ENCODE results near the gene LHPP.

LHPP gene

DNA sequence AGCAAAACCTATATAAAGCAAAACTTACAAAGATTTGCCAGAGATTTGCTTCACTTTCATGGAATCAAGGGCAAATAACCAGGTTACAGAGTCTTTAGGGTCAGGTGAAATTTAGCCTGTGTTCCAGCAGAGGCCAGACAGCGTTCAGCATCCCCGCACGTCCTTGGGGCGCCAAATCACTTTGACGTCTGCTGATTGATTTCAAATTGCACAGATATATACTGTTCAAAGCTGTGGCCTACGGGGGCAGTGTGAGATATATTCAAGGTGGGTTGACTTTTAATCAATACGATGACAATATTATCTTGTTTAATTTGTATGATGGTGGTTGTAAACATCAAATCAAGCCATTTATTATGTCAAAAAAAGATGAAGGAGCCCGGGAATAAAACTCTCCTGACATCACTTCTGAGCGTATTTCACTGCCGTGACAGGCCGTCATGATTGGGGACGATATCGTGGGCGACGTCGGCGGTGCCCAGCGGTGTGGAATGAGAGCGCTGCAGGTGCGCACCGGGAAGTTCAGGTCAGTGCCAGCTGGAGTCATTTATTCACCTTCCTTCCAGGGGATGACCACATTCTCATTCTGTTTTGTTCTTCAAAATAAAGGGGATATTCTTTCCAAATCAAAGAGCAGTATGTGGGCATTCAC is 55.2 kb downstream of the LHPP start:
- TF ChIP-seq, protein P1, sequence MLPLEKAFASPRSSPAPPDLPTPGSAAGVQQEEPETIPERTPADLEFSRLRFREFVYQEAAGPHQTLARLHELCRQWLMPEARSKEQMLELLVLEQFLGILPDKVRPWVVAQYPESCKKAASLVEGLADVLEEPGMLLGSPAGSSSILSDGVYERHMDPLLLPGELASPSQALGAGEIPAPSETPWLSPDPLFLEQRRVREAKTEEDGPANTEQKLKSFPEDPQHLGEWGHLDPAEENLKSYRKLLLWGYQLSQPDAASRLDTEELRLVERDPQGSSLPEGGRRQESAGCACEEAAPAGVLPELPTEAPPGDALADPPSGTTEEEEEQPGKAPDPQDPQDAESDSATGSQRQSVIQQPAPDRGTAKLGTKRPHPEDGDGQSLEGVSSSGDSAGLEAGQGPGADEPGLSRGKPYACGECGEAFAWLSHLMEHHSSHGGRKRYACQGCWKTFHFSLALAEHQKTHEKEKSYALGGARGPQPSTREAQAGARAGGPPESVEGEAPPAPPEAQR (tag by site-specific recombination; IDR thresholded peaks at IDR 0.05): no peak
- TF ChIP-seq BCL11B (tag by site-specific recombination; IDR thresholded peaks at IDR 0.05; ENCODE audit: low read depth) (no peak), KLF10 (tag by site-specific recombination; IDR thresholded peaks at IDR 0.05) (no peak), ZNF19 (tag by site-specific recombination; IDR thresholded peaks at IDR 0.05; ENCODE audit: low read depth) (no peak), KLF1 (tag by site-specific recombination; IDR thresholded peaks at IDR 0.05) (no peak), ZNF239 (tag by site-specific recombination; IDR thresholded peaks at IDR 0.05) (no peak), ZNF837 (tag by site-specific recombination; IDR thresholded peaks at IDR 0.05) (no peak)
- TF ChIP-seq, protein P2, sequence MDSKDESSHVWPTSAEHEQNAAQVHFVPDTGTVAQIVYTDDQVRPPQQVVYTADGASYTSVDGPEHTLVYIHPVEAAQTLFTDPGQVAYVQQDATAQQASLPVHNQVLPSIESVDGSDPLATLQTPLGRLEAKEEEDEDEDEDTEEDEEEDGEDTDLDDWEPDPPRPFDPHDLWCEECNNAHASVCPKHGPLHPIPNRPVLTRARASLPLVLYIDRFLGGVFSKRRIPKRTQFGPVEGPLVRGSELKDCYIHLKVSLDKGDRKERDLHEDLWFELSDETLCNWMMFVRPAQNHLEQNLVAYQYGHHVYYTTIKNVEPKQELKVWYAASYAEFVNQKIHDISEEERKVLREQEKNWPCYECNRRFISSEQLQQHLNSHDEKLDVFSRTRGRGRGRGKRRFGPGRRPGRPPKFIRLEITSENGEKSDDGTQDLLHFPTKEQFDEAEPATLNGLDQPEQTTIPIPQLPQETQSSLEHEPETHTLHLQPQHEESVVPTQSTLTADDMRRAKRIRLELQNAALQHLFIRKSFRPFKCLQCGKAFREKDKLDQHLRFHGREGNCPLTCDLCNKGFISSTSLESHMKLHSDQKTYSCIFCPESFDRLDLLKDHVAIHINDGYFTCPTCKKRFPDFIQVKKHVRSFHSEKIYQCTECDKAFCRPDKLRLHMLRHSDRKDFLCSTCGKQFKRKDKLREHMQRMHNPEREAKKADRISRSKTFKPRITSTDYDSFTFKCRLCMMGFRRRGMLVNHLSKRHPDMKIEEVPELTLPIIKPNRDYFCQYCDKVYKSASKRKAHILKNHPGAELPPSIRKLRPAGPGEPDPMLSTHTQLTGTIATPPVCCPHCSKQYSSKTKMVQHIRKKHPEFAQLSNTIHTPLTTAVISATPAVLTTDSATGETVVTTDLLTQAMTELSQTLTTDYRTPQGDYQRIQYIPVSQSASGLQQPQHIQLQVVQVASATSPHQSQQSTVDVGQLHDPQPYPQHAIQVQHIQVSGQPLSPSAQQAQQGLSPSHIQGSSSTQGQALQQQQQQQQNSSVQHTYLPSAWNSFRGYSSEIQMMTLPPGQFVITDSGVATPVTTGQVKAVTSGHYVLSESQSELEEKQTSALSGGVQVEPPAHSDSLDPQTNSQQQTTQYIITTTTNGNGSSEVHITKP (tag by site-specific recombination; IDR thresholded peaks at IDR 0.05): no peak
- TF ChIP-seq, protein P3, sequence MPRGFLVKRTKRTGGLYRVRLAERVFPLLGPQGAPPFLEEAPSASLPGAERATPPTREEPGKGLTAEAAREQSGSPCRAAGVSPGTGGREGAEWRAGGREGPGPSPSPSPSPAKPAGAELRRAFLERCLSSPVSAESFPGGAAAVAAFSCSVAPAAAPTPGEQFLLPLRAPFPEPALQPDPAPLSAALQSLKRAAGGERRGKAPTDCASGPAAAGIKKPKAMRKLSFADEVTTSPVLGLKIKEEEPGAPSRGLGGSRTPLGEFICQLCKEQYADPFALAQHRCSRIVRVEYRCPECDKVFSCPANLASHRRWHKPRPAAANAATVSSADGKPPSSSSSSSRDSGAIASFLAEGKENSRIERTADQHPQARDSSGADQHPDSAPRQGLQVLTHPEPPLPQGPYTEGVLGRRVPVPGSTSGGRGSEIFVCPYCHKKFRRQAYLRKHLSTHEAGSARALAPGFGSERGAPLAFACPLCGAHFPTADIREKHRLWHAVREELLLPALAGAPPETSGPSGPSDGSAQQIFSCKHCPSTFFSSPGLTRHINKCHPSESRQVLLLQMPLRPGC (tag by site-specific recombination; IDR thresholded peaks at IDR 0.05): no peak
- TF ChIP-seq, protein P4, sequence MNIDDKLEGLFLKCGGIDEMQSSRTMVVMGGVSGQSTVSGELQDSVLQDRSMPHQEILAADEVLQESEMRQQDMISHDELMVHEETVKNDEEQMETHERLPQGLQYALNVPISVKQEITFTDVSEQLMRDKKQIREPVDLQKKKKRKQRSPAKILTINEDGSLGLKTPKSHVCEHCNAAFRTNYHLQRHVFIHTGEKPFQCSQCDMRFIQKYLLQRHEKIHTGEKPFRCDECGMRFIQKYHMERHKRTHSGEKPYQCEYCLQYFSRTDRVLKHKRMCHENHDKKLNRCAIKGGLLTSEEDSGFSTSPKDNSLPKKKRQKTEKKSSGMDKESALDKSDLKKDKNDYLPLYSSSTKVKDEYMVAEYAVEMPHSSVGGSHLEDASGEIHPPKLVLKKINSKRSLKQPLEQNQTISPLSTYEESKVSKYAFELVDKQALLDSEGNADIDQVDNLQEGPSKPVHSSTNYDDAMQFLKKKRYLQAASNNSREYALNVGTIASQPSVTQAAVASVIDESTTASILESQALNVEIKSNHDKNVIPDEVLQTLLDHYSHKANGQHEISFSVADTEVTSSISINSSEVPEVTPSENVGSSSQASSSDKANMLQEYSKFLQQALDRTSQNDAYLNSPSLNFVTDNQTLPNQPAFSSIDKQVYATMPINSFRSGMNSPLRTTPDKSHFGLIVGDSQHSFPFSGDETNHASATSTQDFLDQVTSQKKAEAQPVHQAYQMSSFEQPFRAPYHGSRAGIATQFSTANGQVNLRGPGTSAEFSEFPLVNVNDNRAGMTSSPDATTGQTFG (tag by site-specific recombination; IDR thresholded peaks at IDR 0.05; ENCODE audit: borderline replicate concordance): no peak
- CTCF ChIA-PET: interaction anchor here (0.6 kb wide), 1 partner anchor 113 kb away, joined by 3 read pairs; no protein-coding TSS in a partner anchor
- Histone ChIP-seq H3K9me3 (ENCODE audit: control insufficient read depth, insufficient read depth, low read depth, low read length) (no peaks in the 10 kb centered on the region), H3K27ac (ENCODE audit: extremely low read depth, low read depth, low read length) (no peak overlapping the region), H3K4me3 (ENCODE audit: low read depth, low read length) (no peak overlapping the region), H3K4me1 (ENCODE audit: control insufficient read depth, insufficient read depth, low read length) (no peaks in the 10 kb centered on the region), H3K36me3 (ENCODE audit: control insufficient read depth in 2 of 2, insufficient read depth in 1 of 2, low read length in 2 of 2) (no peaks in the 10 kb centered on the region)
- POLR2A ChIA-PET: no interaction called here

DNA sequence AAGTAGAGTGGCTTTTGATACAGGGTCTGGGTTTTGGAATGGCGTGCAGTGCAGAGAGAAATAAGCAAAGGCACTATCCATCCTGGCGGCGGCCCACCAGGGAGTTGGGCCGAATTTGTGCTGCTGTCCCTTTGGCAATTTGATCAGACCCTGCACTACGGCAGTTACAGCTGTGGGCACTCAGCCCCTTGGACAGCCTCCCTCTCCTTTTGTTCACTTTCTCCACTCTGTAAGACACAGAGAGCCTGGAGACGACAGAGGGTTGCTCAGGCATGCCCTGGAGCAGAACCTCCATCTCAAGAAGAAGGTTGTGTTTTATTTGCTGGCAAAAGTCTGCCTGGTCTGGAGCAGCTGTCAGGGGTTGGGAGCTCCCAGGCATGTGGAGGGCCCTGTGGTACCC is 55.8 kb downstream of the LHPP start:
- no peak overlapping the region for H3K27ac ChIP-seq (ENCODE audit: extremely low read depth, low read depth, low read length)
- no peaks in the 10 kb centered on the region for H3K9me3 ChIP-seq (ENCODE audit: control insufficient read depth, insufficient read depth, low read depth, low read length)
- POLR2A ChIA-PET: no interaction called here
- CTCF ChIA-PET: no interaction called here
- TF ChIP-seq EGR2 (tag by site-specific recombination; IDR thresholded peaks at IDR 0.05; ENCODE audit: low read depth) (no peak), GLI4 (tag by site-specific recombination; IDR thresholded peaks at IDR 0.05) (no peak), GLI2 (tag by site-specific recombination; IDR thresholded peaks at IDR 0.05; ENCODE audit: borderline replicate concordance, low read depth) (no peak), ZNF292 (tag by site-specific recombination; IDR thresholded peaks at IDR 0.05; ENCODE audit: borderline replicate concordance, low read depth) (no peak), ZFHX2 (tag by site-specific recombination; conservative IDR thresholded peaks at IDR 0.05) (no peak)
- TF ChIP-seq, protein P5, sequence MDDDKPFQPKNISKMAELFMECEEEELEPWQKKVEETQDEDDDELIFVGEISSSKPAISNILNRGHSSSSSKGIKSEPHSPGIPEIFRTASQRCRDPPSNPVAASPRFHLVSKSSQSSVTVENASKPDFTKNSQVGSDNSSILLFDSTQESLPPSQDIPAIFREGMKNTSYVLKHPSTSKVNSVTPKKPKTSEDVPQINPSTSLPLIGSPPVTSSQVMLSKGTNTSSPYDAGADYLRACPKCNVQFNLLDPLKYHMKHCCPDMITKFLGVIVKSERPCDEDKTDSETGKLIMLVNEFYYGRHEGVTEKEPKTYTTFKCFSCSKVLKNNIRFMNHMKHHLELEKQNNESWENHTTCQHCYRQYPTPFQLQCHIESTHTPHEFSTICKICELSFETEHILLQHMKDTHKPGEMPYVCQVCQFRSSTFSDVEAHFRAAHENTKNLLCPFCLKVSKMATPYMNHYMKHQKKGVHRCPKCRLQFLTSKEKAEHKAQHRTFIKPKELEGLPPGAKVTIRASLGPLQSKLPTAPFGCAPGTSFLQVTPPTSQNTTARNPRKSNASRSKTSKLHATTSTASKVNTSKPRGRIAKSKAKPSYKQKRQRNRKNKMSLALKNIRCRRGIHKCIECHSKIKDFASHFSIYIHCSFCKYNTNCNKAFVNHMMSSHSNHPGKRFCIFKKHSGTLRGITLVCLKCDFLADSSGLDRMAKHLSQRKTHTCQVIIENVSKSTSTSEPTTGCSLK (tag by site-specific recombination; IDR thresholded peaks at IDR 0.05): no peak
- H3K4me3 ChIP-seq (ENCODE audit: low read depth, low read length): no peak overlapping the region
- H3K4me1 ChIP-seq (ENCODE audit: control insufficient read depth, insufficient read depth, low read length): no peaks in the 10 kb centered on the region
- no peaks in the 10 kb centered on the region for H3K36me3 ChIP-seq (ENCODE audit: control insufficient read depth in 2 of 2, insufficient read depth in 1 of 2, low read length in 2 of 2)
